NK-92 (cell line): ENCODE results near the gene PRAC2.

Experiments
- DNase-seq: peaks from one replicate; lab custom pipeline; 2025; ENCODE audit not compliant: unreplicated experiment; lab: John Stamatoyannopoulos, UW

Gene PRAC2

DNA sequence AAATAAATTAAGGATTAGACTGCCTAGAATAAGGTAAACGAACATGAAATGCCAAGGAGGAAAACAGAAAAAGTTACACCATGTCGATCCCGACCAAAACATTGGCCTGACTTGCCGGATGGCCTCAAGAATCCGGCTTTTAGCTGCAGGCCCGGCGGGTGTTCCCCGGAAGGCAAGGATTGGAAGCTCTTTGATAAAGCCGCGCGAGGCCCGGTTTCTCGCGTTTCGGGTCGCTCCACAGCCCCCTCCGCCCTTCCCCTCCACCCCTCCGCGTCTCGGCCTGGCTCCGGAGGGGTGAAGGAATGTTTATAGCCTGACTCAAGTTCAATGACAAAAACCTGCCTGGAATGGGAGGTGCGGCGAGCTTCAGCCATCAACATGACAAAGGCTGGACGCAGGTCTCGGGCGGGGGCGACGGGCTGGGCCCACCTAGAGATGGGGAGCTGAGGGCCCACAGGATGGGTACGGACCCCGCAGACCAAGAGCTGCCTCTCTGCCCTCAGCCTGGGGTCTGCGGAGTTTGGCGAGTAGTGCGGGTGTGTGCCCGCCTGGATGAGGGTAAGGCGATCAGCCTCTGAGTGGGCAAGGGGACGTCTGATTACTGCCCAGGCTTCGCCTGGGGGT, 3.2 kb upstream of the PRAC2 start:
- DNase-seq, result no peak

- no peak for DNase-seq
Observed at GRCh38 chr17:48720266-48721008, 2.5 kb upstream of the PRAC2 start.

GRCh38 chr17:48721009-48721402, 2.0 kb upstream of the PRAC2 start:
- no peak for DNase-seq

DNA sequence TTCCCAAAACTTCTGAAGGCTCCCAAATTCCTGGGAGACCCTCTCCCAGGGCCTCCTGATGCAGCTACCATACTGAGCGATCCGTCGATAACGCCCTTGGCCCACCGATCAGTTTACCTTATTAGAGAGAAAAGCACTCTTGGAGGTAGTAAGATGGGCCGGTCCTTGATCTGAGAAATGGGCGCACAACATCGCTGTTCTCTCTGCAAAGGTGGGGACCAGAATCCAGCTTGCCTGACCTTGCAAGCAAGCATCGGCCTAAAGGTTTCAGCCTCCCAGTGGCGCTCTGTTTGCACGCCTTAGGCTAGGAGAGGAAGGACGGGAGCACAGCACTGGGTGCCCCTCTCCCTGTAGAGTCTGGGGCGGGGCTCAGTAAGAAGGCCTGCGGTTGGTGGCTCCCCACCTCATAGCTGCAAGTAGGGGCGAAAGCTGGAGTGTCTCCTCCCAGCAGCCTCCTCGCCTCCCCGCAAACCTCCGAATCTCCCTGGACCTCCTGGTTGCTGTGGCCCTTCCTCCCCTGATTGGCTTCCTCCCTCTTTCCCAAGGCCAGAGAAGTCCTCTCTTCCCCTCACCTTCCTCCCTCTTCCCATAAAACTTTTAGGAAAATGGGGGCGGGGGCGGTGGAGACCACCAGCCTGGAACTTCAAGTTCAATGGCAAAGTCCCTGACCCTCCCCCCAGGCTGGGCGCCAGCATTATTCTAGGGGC, 631 bp upstream of the PRAC2 start, which contains the start of gene PRAC1:
TSS of gene PRAC1 (minus strand) at position 318 of the 707 bp plus-strand sequence. CDS start at position 192, 126 bp downstream.
- DNase-seq, result no peak

- DNase-seq, result no peak
Observed at GRCh38 chr17:48723423-48724250, 652 bp downstream of the PRAC2 start.

DNA sequence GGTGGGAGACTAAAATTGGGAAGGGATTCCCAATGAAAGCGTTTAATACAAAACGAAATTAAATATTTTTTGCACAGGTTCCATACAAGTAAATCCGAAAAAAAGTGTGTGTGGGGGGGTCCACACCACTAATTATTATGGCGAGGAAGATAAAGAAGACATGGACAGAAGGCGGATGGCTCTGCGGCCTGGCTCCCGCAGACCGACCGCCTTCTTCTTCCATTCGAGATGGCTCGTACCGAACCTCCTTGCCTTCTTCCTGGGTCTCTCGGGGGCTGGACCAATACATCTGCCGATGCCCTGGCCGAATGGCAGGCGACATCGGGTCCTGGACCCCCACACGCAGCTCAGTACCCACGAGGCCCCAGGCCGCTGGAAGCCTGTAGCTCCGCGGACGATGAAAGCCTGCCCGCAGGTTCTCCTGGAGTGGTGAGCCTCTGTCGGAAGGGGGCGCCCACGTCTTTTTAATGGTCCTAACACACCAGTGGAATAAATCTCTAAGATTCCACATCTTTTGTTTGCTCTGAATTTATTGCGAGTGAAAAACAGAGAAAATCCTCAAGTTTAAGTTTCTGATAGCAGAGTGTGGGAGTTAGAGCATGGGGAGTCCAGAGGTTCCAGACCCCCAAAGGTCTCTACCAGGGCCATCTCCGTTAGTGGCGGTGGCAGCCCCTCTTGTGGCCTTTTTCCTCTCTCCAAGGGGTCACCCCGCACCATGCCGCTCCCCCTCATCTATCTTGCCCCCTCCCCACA, 1.4 kb downstream of the PRAC2 start:
- no peak for DNase-seq

DNA sequence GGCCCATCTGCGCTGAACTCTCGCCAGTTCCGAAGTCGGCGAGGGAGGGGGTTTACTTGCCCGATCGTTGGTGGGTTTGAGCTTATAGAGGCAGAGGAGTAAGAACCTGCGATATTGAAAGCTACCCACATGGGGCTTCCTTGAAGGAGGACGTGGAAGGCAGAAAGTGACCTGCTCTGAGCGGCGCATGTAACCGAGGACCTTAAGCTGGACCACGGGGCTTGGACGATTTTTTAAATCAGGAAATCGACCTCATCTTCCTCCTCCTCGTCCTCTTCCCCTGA, 2.0 kb downstream of the PRAC2 start:
- no peak for DNase-seq

DNA sequence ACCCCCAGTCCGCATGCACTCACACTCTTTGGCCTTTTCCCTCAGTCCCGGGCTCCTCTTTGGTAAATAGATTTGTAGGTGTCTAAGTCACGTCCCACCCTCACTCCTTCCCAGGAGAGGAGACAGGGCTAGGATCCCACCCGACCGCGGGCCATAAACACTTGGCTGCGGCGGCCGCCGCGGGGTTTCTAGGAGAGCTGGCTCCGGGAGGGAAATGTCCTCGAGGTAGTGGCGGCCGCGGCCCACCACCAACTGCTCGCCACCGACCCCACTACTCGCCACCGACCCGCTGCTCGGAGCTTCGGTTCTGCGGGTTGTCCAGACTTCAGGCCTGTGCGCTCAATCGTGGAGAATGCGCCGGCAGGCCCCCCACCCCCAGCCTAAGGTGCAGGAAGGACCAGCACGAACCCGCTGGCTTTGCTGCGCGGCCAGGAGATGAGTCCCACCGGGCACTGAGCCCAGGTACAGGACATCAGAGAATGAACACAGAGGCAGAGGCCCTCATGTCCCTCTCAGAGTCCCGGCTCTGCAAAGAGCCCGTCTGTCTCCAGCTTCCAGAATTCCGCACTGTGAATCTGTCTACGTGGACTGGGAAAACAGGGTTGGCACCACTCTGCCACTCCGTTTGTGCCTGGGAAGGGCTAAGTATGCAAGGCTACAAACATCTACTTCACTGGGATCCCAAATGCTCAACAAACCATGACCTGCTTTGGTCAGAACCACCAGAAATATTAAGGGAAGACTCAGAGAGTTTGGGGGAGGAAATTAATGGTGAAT, 2.5 kb downstream of the PRAC2 start:
- no peak for DNase-seq

DNA sequence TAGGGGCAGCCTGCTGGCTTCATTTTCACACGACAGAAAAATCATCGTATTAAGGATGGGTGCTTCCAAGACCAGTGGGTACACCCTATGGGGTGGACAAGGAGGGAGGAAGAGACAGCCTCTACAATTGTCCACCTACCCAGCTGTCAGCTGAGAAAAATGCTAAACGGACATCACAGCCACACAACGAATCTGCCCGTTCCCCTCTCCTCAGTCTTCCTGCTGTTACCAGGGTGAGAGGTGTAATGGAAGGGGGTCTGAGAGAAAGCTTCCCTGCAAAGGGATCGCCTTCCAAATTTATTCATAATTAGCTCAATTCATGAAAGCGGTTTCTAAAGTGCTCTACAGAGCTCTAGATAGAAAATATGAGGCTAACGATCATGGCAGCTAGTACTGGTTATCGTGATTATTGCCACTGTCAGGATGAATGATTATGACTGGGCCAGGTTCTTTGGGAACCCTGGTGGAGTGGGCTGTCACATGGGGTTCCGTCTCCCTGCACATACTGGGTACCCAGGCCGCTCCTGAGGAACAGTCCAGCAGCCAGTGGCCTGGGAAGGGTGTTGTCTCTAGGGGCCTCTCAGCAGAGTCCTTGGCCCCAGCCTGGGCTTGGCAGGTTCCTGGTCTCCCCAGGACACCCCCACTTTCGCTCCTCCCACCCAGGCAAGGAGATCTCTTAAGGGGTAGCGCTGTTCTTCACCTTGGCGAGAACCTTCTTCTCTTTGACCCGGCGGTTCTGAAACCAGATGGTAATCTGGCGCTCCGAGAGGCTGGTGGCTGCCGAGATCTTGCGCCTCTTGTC, 3.3 kb downstream of the PRAC2 start:
- DNase-seq, result no peak

DNA sequence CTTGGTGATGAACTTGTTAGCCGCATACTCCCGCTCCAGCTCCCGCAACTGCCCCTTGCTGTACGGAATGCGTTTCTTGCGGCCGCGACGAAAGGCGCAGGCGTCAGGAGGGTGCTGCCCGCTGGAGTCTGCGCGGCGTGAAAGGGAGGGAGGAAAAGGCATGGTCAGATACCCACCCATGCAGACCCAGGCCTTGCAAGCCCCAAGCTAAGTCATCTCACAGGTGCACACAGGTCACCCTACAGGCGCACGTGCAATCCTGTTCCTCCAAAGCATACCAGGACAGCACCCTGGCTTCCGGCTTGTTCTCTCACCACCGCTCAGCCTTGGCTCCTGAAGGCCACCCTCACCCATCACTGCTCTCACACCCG, 3.9 kb downstream of the PRAC2 start:
- no peak for DNase-seq

DNA sequence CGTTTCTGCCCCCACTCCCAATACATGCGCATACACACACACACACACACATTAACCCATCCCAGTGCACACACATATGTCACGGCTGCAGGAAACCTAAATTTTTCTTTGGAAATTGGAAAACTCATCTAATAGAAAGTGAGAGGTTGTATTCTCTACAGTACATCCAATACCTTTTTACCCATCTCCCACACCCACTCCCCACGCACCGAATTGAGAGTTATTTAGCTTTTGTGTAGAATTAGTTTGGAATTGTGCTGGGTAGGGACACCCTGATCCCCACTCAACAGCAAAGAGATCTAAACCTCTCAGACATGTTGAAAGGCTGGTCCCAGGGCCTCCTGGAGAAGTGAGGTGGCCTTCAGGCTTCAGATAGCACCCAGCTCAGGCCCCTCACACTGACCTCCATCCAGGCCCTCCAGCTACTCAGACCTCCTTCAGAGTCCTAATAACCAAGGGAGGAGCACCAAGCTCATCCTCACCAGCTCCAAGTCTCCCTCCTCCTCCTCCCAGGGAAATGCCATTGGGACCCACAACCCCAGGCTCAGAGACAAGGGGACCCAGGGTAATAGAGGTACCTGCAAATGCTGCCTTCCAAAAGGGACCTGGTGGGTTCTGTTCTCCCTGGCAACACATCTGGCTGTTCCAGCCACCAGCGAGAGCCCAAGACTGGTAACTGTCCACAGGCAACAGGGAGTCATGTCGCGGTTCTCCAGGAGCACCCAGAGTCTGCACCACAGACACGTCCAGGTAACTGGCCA, 4.6 kb downstream of the PRAC2 start:
- DNase-seq, result no peak

DNA sequence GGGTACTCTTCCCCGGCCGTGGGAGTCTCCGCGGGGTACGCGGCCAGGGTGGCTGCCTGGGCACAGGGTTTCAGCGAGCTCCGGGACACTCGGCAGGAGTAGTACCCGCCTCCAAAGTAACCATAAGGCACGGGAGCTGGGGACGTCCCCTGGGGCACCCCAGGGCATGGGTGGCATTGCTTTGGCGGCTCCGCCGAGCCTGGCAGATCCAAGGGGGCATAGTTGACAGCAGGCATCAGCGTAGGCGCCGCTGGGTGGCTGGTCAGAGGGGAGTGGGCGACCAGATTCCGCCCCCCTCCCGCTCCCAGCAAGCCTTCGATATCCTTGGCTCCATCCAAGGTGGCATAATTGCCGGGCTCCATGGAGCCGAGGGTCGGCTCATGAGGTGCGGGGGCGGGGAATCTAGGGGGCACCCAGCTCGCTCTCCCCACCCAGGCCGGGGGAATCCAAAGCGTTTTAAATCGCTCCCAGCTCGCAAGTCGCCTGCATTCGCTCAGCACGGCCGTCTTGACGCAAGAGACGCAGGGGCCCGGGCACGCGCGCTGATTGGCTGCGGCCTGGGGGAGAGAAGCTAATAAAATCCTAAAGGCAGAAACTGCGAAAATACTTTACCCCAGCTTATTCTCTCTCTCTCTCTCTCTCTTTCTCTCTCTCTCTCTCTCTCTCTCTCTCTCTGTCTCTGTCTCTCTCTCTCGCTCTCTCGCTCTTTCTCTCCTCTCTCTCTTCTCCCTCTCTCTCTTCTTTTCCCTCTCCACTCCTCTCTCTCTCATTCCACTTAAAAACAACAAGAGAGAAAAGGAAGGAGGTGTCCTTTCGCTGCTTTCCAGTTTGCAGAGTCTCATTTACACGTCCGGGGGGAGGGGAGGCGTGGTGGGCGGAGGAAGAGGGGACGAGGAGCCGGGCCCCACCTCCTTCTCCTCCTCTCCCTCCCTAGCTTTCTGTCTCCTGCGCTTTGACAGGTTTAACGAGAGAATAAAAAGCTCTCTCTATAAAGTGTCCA, 5.5 kb downstream of the PRAC2 start, which contains the start of gene HOXB13:
TSS of gene HOXB13 (minus strand) at position 519 of the 1,000 bp plus-strand sequence. CDS start at position 362, 157 bp downstream.
- DNase-seq, result no peak

- DNase-seq, result no peak
Observed at GRCh38 chr17:48729335-48730239, 6.6 kb downstream of the PRAC2 start.

DNA sequence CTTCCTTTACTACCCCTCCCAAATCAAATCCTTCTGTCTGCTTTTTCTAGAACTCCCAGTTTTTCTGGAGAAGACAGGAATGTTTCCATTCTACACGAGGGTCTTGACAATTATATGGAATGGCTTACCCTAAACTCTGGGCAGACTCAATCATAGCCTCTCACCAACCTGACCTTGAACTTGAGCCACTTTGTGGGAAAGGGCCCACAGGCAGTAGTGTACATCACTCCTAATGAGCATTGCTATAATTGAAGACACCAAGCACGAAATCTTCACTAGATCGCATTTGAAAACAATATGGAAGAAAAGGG, 7.2 kb downstream of the PRAC2 start:
- no peak for DNase-seq

GRCh38 chr17:48731355-48731754, 8.4 kb downstream of the PRAC2 start:
- no peak for DNase-seq
